Heart left ventricle (tissue), 13 donors: ENCODE measurements around the gene RPTOR.

Experiments used
- POLR2A ChIP-seq, 2 donors: fragments of 450-650 bp; IDR thresholded peaks; one replicate each; pipeline ENCODE4 v1.6.1; 2017; ENCODE audit warnings: antibody characterized with exemption in 2 of 2, mild to moderate bottlenecking in 2 of 2, moderate library complexity in 2 of 2
- TF ChIP-seq, protein P1 (sequence below), 12 donors: fragments of 200-600 bp; sonication (generic) in 4 of 12; IDR thresholded peaks; one replicate each; pipeline versions ENCODE4 v1.5.0 to v1.8.0; 2018 to 2022; ENCODE audit warnings: antibody characterized with exemption in 12 of 12, mild to moderate bottlenecking in 5 of 12
- donor health status: ischemic (EF 13 %, LVEDD 7.1; RV severe dilation, severe dysfunction).
- donor health status: DM: no; HTN: yes; CAD: no.
- donor health status: DM: no; HTN: no; CAD: no.
- donor health status: ischemic (EF 25% LVEDD 6.9; RV normal size, moderate dysfunction).
- donor health status: ischemic (EF 25% LVEDD 5.7; RV mildly dilated, moderate dysfunction).
- donor health status: ischemic (EF 35%, LVEDD 5.7; RV mildly dilated, moderate dysfunction).
- donor health status: nonischemic (EF 11% LVEDD 7.7; RV severe dilation, severe dysfunction).
- donor health status: DM: yes; HTN: yes; CAD: no.
- donor health status: PGD.
- donor health status: ischemic (EF 29% LVEDD 5.4; RV normal size, mild dysfunction).
- donor health status: nonischemic (EF 23%, LVEDD 6.1; RV moderate dilation, normal function).

GRCh38 chr17:80717720-80718083 lies 173.1 kb downstream of the RPTOR start:
- TF ChIP-seq POLR2A (IDR thresholded peaks at IDR 0.05) = no peak
- TF ChIP-seq, protein P1, sequence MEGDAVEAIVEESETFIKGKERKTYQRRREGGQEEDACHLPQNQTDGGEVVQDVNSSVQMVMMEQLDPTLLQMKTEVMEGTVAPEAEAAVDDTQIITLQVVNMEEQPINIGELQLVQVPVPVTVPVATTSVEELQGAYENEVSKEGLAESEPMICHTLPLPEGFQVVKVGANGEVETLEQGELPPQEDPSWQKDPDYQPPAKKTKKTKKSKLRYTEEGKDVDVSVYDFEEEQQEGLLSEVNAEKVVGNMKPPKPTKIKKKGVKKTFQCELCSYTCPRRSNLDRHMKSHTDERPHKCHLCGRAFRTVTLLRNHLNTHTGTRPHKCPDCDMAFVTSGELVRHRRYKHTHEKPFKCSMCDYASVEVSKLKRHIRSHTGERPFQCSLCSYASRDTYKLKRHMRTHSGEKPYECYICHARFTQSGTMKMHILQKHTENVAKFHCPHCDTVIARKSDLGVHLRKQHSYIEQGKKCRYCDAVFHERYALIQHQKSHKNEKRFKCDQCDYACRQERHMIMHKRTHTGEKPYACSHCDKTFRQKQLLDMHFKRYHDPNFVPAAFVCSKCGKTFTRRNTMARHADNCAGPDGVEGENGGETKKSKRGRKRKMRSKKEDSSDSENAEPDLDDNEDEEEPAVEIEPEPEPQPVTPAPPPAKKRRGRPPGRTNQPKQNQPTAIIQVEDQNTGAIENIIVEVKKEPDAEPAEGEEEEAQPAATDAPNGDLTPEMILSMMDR (IDR thresholded peaks at IDR 0.05) = no peak
